Muscle layer of duodenum (tissue), 2 donors: ENCODE measurements around the gene CACNA1B.

Experiments used
- H3K27ac ChIP-seq: one replicate; pipeline ENCODE4 v1.7.0; 2013; ENCODE audit warnings: mild to moderate bottlenecking, low read length
- H3K27me3 ChIP-seq: one replicate; pipeline ENCODE4 v1.7.0; 2013; ENCODE audit warnings: low read depth, mild to moderate bottlenecking, control low read depth, low read length
- H3K36me3 ChIP-seq, 2 donors: one replicate each; pipeline ENCODE4 v1.7.0; 2013; ENCODE audit warnings: low read length in 2 of 2, control low read depth in 1 of 2, mild to moderate bottlenecking in 1 of 2; ENCODE audit not compliant: insufficient read depth in 2 of 2, control insufficient read depth in 1 of 2
- H3K4me1 ChIP-seq, 2 donors: one replicate each; pipeline ENCODE4 v1.7.0; 2013; ENCODE audit warnings: low read length in 2 of 2, mild to moderate bottlenecking in 2 of 2, control low read depth in 1 of 2, moderate library complexity in 1 of 2; ENCODE audit not compliant: insufficient read depth in 2 of 2, control insufficient read depth in 1 of 2
- H3K4me3 ChIP-seq, 2 donors: one replicate each; pipeline ENCODE4 v1.7.0; 2013; ENCODE audit warnings: low read length in 2 of 2, low read depth in 1 of 2, mild to moderate bottlenecking in 1 of 2
- H3K9me3 ChIP-seq, 2 donors: one replicate each; pipeline ENCODE4 v1.7.0; 2013; ENCODE audit warnings: low read length in 2 of 2, control low read depth in 1 of 2, mild to moderate bottlenecking in 1 of 2; ENCODE audit not compliant: control insufficient read depth in 1 of 2
- donor health status: healthy.

Gene CACNA1B

DNA sequence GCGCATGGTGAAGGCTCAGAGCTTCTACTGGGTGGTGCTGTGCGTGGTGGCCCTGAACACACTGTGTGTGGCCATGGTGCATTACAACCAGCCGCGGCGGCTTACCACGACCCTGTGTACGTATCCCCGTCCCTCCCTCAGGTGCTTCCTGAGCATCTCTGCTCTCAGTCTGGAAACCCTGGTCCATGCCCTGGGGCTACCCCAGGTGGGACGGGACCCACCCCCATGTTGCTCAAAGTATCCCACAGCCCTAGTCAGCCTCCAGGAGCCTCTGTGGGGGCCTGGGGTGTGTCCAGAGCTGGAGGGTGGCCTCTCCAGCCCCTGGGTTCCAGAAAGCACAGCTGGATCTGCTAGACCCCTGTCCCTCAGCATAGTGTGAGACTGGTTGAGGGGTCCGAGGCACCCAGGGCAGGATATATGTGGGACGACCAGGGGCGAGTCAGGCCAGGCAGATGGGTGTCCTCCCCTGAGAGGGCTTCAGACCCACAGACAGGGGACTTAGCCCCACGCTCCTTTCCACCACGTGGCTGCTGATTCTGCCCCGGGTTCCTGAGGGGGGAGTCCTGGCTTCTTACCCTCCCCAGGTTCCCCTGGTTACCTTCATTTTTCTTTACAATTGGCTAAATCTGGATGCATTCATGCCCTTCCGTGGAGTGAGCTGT, 94.0 kb downstream of the CACNA1B start:
- no peaks in the 10 kb centered on the region for H3K27me3 ChIP-seq
- H3K36me3 ChIP-seq = no peaks in the 10 kb centered on the region
- no peak overlapping the region for H3K27ac ChIP-seq
- no peak overlapping the region for H3K4me3 ChIP-seq
- no peaks in the 10 kb centered on the region for H3K9me3 ChIP-seq
- H3K4me1 ChIP-seq = no peaks in the 10 kb centered on the region

DNA sequence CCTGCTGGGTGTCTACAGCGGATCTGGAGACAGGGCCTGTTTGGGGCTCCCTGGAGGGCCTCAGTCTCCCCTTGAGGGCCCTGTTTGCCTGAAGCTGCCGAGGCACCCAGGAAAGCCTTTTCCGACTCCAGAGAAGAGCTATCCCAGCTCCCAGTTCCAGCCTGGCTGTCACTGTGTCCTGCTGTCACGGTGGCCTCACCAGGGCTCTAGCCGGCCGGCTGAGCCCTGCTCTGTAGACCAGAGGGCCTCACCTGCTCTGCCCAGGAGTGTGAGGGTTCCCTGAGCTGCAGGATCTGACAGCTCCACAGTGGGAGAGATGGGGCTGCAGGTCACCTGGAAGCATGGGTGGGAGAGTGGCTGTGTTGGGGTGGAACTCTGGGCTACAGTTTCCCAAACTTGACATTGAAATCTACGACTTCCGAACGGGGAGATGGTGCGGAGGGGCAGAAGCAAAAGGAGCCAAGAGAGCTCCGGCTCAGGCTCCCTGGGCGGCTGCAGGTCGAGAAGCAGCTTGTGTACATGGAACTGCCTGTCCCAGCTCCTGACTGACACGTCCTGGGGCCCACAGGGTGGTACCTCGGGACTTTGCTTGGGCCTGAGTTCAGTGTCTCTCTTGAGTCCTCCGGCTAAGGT, 94.9 kb downstream of the CACNA1B start:
- Histone ChIP-seq H3K27me3 (no peaks in the 10 kb centered on the region), H3K36me3 (no peaks in the 10 kb centered on the region), H3K9me3 (no peaks in the 10 kb centered on the region), H3K27ac (no peak overlapping the region), H3K4me3 (no peak overlapping the region), H3K4me1 (no peaks in the 10 kb centered on the region)

DNA sequence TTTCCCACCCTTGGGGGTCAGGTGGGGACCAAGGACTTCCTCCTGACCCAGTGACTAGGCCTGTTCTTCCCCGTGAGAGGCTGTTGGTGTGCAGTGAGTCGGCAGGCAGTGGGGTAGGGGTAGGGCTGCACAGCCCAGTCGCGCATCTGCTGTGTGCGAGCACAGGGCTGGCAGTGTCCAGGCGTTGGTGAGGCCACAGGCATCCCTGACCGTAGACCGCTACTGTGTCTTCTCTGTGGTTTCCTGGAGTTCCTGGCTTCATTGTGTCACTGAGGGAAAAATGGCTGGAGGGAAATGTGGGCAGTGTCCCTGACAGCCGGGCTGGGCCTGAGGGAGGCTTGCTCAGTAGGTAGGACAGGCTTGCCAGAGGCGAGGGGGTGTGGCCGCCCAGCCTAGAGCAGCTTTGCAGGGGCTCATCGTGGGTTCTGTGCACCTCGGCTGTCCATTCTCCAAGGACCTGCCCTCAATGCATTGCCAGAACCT, 95.4 kb downstream of the CACNA1B start:
- H3K27ac ChIP-seq = no peak overlapping the region
- H3K36me3 ChIP-seq = no peaks in the 10 kb centered on the region
- no peaks in the 10 kb centered on the region for H3K27me3 ChIP-seq

DNA sequence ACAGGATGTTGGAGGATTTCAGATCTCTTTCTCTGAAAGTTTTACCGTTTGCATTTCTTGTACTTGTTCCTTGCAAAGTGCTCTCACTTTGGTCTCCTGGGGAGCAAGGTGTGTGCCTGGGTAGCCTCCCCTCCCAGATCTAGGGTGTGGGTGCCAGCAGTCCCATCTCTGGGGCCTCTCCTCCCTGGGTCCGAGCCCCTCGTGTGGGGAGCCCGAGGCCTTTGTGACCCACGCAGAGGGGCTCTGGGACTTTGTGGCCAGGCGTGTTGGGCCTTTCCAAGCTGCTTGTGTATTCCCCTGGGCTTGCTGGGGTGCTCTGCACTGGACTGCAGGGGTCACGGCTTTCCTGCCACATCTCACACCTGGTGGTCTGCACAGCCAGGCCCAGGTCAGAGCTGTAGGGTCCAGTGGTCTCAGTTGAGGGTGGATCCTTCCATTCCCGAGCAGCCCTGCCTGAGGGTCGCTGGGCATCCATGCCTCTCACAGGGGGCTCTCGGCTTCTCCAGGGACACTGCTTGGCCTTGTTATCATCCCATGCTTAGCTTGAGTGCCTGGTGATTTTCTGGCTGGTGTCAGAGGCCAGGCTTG, 96.3 kb downstream of the CACNA1B start:
- no peaks in the 10 kb centered on the region for H3K4me1 ChIP-seq
- H3K27ac ChIP-seq = no peak overlapping the region
- H3K9me3 ChIP-seq = no peaks in the 10 kb centered on the region
- H3K36me3 ChIP-seq = no peaks in the 10 kb centered on the region
- no peak overlapping the region for H3K4me3 ChIP-seq
- H3K27me3 ChIP-seq = no peaks in the 10 kb centered on the region

More for the DNA sequence above, 95.4 kb downstream of the CACNA1B start:
- H3K4me3 ChIP-seq = no peak overlapping the region
- H3K9me3 ChIP-seq = no peaks in the 10 kb centered on the region
- no peaks in the 10 kb centered on the region for H3K4me1 ChIP-seq

DNA sequence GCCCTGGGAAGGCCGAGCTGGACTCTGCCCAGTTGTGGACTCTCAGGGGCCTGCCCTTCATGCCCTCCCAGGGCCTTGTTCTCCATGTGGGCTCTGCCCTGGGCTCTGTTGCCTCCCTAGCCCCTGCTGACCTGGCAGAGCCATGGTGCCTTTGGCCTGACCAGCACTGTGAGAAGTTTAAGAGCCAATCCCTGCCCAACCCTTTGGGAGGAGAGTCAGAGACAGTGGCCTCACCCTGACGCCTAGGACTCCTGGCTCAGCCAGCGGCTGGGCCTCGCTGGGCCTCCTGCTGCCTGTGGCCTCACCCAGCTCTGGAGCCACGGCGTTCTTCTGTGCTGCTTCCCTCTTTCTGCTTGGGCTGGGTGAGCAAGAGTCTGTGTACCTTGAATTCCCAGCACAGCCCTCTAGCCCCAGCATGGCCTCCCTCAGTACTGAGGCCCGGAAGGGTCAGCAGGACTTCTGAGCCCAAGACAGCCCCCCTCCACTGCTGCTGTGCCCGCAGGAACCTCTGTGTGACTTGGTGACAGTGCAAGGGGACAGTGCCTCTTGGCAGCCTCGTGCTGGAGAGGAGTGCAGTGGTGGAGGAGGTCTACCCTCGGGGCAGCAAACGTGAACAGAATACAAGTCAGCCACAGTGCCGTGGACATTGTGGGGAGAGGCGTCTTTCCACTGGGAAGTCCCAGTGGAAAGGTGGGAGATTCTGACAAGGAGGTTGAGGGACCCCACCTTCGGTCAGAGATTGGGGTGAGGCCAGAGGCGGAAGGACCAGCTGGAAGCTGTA, 97.4 kb downstream of the CACNA1B start:
- H3K4me3 ChIP-seq = no peak overlapping the region
- H3K27ac ChIP-seq = no peak overlapping the region
- no peaks in the 10 kb centered on the region for H3K27me3 ChIP-seq
- no peaks in the 10 kb centered on the region for H3K36me3 ChIP-seq
- no peaks in the 10 kb centered on the region for H3K9me3 ChIP-seq
- no peaks in the 10 kb centered on the region for H3K4me1 ChIP-seq

DNA sequence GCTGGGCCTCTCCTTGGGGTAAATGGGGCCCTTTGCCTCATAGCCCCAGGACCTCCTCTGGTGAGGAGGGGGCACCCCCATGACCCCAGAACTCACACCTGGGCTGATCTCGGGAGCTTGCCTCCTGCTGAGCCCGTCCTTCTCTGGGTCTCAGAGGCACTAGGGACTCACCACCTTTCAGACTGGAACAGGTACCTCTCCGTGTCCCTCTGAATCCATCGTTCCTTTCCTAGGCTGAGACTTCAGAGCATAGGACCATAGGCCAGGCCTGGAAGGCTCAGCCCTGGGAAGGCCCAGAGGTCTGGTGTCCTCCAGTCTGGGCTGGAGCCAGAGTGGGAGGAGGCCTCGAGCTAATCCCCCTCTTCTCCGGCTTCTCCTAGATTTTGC, 97.9 kb downstream of the CACNA1B start:
- H3K4me1 ChIP-seq = no peaks in the 10 kb centered on the region
- H3K4me3 ChIP-seq = no peak overlapping the region
- no peak overlapping the region for H3K27ac ChIP-seq

GRCh38 chr9:137975936-137976565, 98.5 kb downstream of the CACNA1B start:
- H3K27ac ChIP-seq = no peak overlapping the region
- no peaks in the 10 kb centered on the region for H3K9me3 ChIP-seq
- no peak overlapping the region for H3K4me3 ChIP-seq
- H3K4me1 ChIP-seq = no peaks in the 10 kb centered on the region
- no peaks in the 10 kb centered on the region for H3K27me3 ChIP-seq
- H3K36me3 ChIP-seq = no peaks in the 10 kb centered on the region

More for the DNA sequence above, 97.9 kb downstream of the CACNA1B start:
- H3K36me3 ChIP-seq = no peaks in the 10 kb centered on the region
- no peaks in the 10 kb centered on the region for H3K27me3 ChIP-seq
- H3K9me3 ChIP-seq = no peaks in the 10 kb centered on the region

GRCh38 chr9:137977571-137978261, 100.1 kb downstream of the CACNA1B start:
- H3K27me3 ChIP-seq = no peaks in the 10 kb centered on the region
- H3K27ac ChIP-seq = no peak overlapping the region
- H3K36me3 ChIP-seq = no peaks in the 10 kb centered on the region
- H3K4me1 ChIP-seq = no peaks in the 10 kb centered on the region
- H3K9me3 ChIP-seq = no peaks in the 10 kb centered on the region
- H3K4me3 ChIP-seq = no peak overlapping the region

GRCh38 chr9:137978262-137978714, 100.7 kb downstream of the CACNA1B start:
- H3K27me3 ChIP-seq = no peaks in the 10 kb centered on the region
- H3K36me3 ChIP-seq = no peaks in the 10 kb centered on the region
- no peak overlapping the region for H3K27ac ChIP-seq
- no peak overlapping the region for H3K4me3 ChIP-seq
- H3K9me3 ChIP-seq = no peaks in the 10 kb centered on the region
- H3K4me1 ChIP-seq = no peaks in the 10 kb centered on the region

GRCh38 chr9:137982200-137982599, 104.6 kb downstream of the CACNA1B start:
- Histone ChIP-seq H3K27ac (no peak overlapping the region), H3K9me3 (no peaks in the 10 kb centered on the region), H3K4me1 (no peaks in the 10 kb centered on the region), H3K4me3 (no peak overlapping the region), H3K27me3 (no peaks in the 10 kb centered on the region), H3K36me3 (no peaks in the 10 kb centered on the region)
